Esophagus squamous epithelium (tissue), 5 donors: ENCODE measurements around the gene KDM1B. TPM values are rescaled to one million over a fixed set of nuclear protein-coding genes. Genes with fewer than 3 reads are reported as not detected.

Source experiments
- DNase-seq: peaks from one replicate; lab custom pipeline; 2025; lab: John Stamatoyannopoulos, UW
- H3K27ac ChIP-seq, 4 donors: fragments of 200-600 bp; sonication (generic); one replicate each; pipeline ENCODE4 v1.5.1; 2016 to 2019; ENCODE audit warnings: mild to moderate bottlenecking in 1 of 4
- H3K27me3 ChIP-seq, 4 donors: fragments of 200-600 bp; sonication (generic); 1 replicate in 3 of 4; 2 replicates in 1 of 4; pipeline versions ENCODE4 v1.5.1 to v1.6.0; 2017 to 2021; ENCODE audit warnings: antibody characterized with exemption in 1 of 4
- H3K36me3 ChIP-seq, 3 donors: fragments of 200-600 bp; sonication (generic); one replicate each; pipeline ENCODE4 v1.5.1; 2016 to 2019
- H3K4me1 ChIP-seq, 3 donors: fragments of 200-600 bp; sonication (generic); one replicate each; pipeline ENCODE4 v1.5.1; 2017 to 2019
- H3K4me3 ChIP-seq, 4 donors: fragments of 200-600 bp; sonication (generic); 1 replicate in 3 of 4; 2 replicates in 1 of 4; pipeline ENCODE4 v1.5.1; 2016 to 2019; ENCODE audit warnings: mild to moderate bottlenecking in 2 of 4, moderate library complexity in 1 of 4
- H3K9me3 ChIP-seq, 3 donors: fragments of 200-600 bp; sonication (generic); one replicate each; pipeline ENCODE4 v1.5.1; 2016 to 2019
- POLR2A ChIP-seq, 4 donors: fragments of 450-650 bp; IDR thresholded peaks; one replicate each; pipeline ENCODE4 v1.6.1; 2017; ENCODE audit warnings: antibody characterized with exemption in 4 of 4, mild to moderate bottlenecking in 4 of 4, moderate library complexity in 3 of 4
- WGBS, 2 donors: methylation state at CpG; one replicate each; pipeline ENCODE4 v1.1.5; 2018; 5-methylcytosine and 5-hydroxymethylcytosine counted together
- intact Hi-C: fragments of 100-400 bp; cut with DNase I; formaldehyde crosslinking; loops from one replicate; pipeline ENCODE4 v1.15.0; 2022
- total RNA-seq, 4 donors: library from RNA; depleted of rRNA; stranded (reverse); fragments of >200 nt; gene quantifications; one replicate each; pipeline ENCODE4 v1.1.0, GENCODE V29; 2016
- TF ChIP-seq, protein P1 (sequence below), 6 experiments: fragments of 450-650 bp in 4 of 6; fragments of 200-600 bp in 2 of 6; sonication (generic) in 2 of 6; IDR thresholded peaks; one replicate each; pipeline ENCODE4 v1.5.1; 2016 to 2019; ENCODE audit warnings: antibody characterized with exemption in 6 of 6, mild to moderate bottlenecking in 4 of 6, moderate library complexity in 4 of 6
- donor health status: DM: yes; HTN: yes; CAD: no.

KDM1B gene
- total RNA-seq, 4 donors from 2014 or later, result 12.2 to 24.5 (median 18.2) TPM

DNA sequence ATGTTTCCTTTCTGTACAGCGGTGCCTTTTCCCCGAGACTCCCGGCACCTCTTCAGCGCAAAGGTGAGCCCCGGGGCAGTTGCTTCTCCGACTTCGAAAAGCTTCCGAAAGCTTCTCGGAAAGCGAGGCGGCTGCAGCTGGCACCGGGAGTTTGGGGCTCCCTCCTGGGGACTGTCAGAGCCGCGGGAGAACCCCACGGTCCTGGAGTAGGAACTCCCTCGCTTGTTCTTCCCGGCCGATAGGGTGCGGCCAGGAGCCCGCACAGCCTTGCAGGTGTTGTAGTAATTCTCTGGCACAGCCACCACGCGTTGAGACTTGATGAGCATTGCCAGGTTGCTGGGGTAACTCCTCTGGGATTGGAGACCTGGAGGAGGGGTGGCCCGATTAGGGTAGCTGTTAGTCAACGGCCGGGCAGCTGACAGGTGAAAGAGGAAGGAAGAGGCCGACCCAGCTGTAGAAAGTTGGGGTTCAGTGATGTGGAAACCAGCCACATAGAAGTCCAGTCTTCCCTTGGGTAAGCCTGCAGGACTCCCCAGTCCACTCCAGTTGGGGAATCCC is 721 bp downstream of the KDM1B start:
- peak; percentile 41 for DNase-seq
- peaks cover 0 to 13% (median 0%) of the 10 kb centered on the region in 3 donors for H3K36me3 ChIP-seq
- TF ChIP-seq POLR2A (IDR thresholded peaks at IDR 0.05), result no peak
- TF ChIP-seq, protein P1, sequence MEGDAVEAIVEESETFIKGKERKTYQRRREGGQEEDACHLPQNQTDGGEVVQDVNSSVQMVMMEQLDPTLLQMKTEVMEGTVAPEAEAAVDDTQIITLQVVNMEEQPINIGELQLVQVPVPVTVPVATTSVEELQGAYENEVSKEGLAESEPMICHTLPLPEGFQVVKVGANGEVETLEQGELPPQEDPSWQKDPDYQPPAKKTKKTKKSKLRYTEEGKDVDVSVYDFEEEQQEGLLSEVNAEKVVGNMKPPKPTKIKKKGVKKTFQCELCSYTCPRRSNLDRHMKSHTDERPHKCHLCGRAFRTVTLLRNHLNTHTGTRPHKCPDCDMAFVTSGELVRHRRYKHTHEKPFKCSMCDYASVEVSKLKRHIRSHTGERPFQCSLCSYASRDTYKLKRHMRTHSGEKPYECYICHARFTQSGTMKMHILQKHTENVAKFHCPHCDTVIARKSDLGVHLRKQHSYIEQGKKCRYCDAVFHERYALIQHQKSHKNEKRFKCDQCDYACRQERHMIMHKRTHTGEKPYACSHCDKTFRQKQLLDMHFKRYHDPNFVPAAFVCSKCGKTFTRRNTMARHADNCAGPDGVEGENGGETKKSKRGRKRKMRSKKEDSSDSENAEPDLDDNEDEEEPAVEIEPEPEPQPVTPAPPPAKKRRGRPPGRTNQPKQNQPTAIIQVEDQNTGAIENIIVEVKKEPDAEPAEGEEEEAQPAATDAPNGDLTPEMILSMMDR (IDR thresholded peaks at IDR 0.05), result peak in 4 of 6 experiments; percentile 3 to 45 (median 17)
- no peaks in the 10 kb centered on the region for H3K27me3 ChIP-seq
- intact Hi-C loops, result no loop called here
- 0% methylated on average over 8 to 9 of the region's 26 CpGs for WGBS, 2 donors
- peaks cover 11 to 35% (median 13%) of the 10 kb centered on the region in 3 donors for H3K4me1 ChIP-seq
- H3K27ac ChIP-seq, result peak overlapping the region; percentile 93 to 99 (median 95)
- peak overlapping the region; percentile 89 to 99 (median 95) for H3K4me3 ChIP-seq
- H3K9me3 ChIP-seq, result no peaks in the 10 kb centered on the region

- Histone ChIP-seq H3K4me1 (peaks cover 0 to 19% (median 5%) of the 10 kb centered on the region in 3 donors), H3K9me3 (no peaks in the 10 kb centered on the region), H3K4me3 (no peak overlapping the region), H3K27me3 (no peaks in the 10 kb centered on the region), H3K27ac (peak overlapping the region; percentile 0 to 77 (median 53)), H3K36me3 (peaks cover 0 to 63% (median 0%) of the 10 kb centered on the region in 3 donors)
- no peak for DNase-seq
- intact Hi-C loops, result no loop called here
- WGBS, 2 donors, result 77% methylated on average over 1 of the region's 1 CpG
- TF ChIP-seq, protein P1 (IDR thresholded peaks at IDR 0.05), result no peak
- no peak for TF ChIP-seq POLR2A (IDR thresholded peaks at IDR 0.05)
Observed at GRCh38 chr6:18160911-18161310, 5.7 kb downstream of the KDM1B start.

GRCh38 chr6:18161431-18161830 is 6.2 kb downstream of the KDM1B start:
- TF ChIP-seq, protein P1 (IDR thresholded peaks at IDR 0.05), result no peak
- TF ChIP-seq POLR2A (IDR thresholded peaks at IDR 0.05), result no peak
- Histone ChIP-seq H3K4me3 (no peak overlapping the region), H3K27ac (peak overlapping the region; percentile 0 to 77 (median 53)), H3K4me1 (peaks cover 0 to 14% (median 0%) of the 10 kb centered on the region in 3 donors), H3K9me3 (no peaks in the 10 kb centered on the region), H3K36me3 (peaks cover 0 to 68% (median 0%) of the 10 kb centered on the region in 3 donors), H3K27me3 (no peaks in the 10 kb centered on the region)
- intact Hi-C loops, result no loop called here
- no peak for DNase-seq
- 82 to 84% methylated on average over 2 of the region's 2 CpGs for WGBS, 2 donors

- TF ChIP-seq POLR2A (IDR thresholded peaks at IDR 0.05), result no peak
- TF ChIP-seq, protein P1 (IDR thresholded peaks at IDR 0.05), result no peak
- intact Hi-C loops, result no loop called here
- H3K27ac ChIP-seq, result no peak overlapping the region
- H3K9me3 ChIP-seq, result no peaks in the 10 kb centered on the region
- WGBS, 2 donors, result 71 to 100% methylated on average over 2 of the region's 2 CpGs
- peaks cover 0 to 78% (median 0%) of the 10 kb centered on the region in 3 donors for H3K36me3 ChIP-seq
- H3K4me3 ChIP-seq, result no peak overlapping the region
- H3K27me3 ChIP-seq, result no peaks in the 10 kb centered on the region
- H3K4me1 ChIP-seq, result peaks cover 0 to 10% (median 0%) of the 10 kb centered on the region in 3 donors
- no peak for DNase-seq
Observed at GRCh38 chr6:18162401-18162800, 7.2 kb downstream of the KDM1B start.

GRCh38 chr6:18165751-18166150 is 10.5 kb downstream of the KDM1B start:
- TF ChIP-seq POLR2A (IDR thresholded peaks at IDR 0.05), result no peak
- TF ChIP-seq, protein P1 (IDR thresholded peaks at IDR 0.05), result no peak
- H3K4me3 ChIP-seq, result no peak overlapping the region
- peaks cover 0 to 10% (median 0%) of the 10 kb centered on the region in 3 donors for H3K4me1 ChIP-seq
- WGBS, 2 donors, result 90 to 91% methylated on average over 4 of the region's 4 CpGs
- intact Hi-C loops, result no loop called here
- DNase-seq, result no peak
- H3K27me3 ChIP-seq, result no peaks in the 10 kb centered on the region
- peaks cover 0 to 7% (median 0%) of the 10 kb centered on the region in 3 donors for H3K9me3 ChIP-seq
- H3K36me3 ChIP-seq, result peaks cover 0 to 100% (median 0%) of the 10 kb centered on the region in 3 donors
- H3K27ac ChIP-seq, result no peak overlapping the region
